ENCODE data around the gene CLIC5.

The CLIC5 gene

GRCh38 chr6:45903959-45904358 is 111.7 kb downstream of the CLIC5 start:
- Histone ChIP-seq H3F3A (ENCODE audit: insufficient read depth, low read length) (no peaks in the 10 kb centered on the region), H3K9me2 (ENCODE audit: low read depth, low read length) (no peaks in the 10 kb centered on the region), H3K36me3 (ENCODE audit: insufficient read depth, low read length) (no peaks in the 10 kb centered on the region), H3K27me3 (ENCODE audit: insufficient read depth, low read length) (no peaks in the 10 kb centered on the region), H3K4me3 (ENCODE audit: low read depth, low read length, poor library complexity, severe bottlenecking) (no peak overlapping the region), H3K9me3 (ENCODE audit: low read length) (no peaks in the 10 kb centered on the region), H3K79me2 (ENCODE audit: insufficient read depth, low read length) (no peaks in the 10 kb centered on the region), H3K4me2 (ENCODE audit: low read length) (no peak overlapping the region), H4K20me1 (ENCODE audit: insufficient read depth, low read length) (no peaks in the 10 kb centered on the region), H3K27ac (ENCODE audit: low read depth, low read length, poor library complexity, severe bottlenecking) (no peak overlapping the region), H3K4me1 (ENCODE audit: insufficient read depth, low read length, severe bottlenecking) (no peaks in the 10 kb centered on the region), H3K9ac (ENCODE audit: low read length) (no peak overlapping the region), H2AFZ (ENCODE audit: low read length) (no peak overlapping the region)
- TF ChIP-seq CTCF (IDR thresholded peaks at IDR 0.05; ENCODE audit: low read length) (no peak), EZH2 (IDR thresholded peaks at IDR 0.05; ENCODE audit: borderline replicate concordance, low read length) (no peak)

GRCh38 chr6:45902984-45903383 is 112.7 kb downstream of the CLIC5 start:
- H3K79me2 ChIP-seq (ENCODE audit: insufficient read depth, low read length): no peaks in the 10 kb centered on the region
- H3K4me1 ChIP-seq (ENCODE audit: insufficient read depth, low read length, severe bottlenecking): no peaks in the 10 kb centered on the region
- H4K20me1 ChIP-seq (ENCODE audit: insufficient read depth, low read length): no peaks in the 10 kb centered on the region
- no peak overlapping the region for H3K4me3 ChIP-seq (ENCODE audit: low read depth, low read length, poor library complexity, severe bottlenecking)
- no peak overlapping the region for H3K9ac ChIP-seq (ENCODE audit: low read length)
- H3K4me2 ChIP-seq (ENCODE audit: low read length): no peak overlapping the region
- H2AFZ ChIP-seq (ENCODE audit: low read length): no peak overlapping the region
- H3K36me3 ChIP-seq (ENCODE audit: insufficient read depth, low read length): no peaks in the 10 kb centered on the region
- no peaks in the 10 kb centered on the region for H3K27me3 ChIP-seq (ENCODE audit: insufficient read depth, low read length)
- H3K9me2 ChIP-seq (ENCODE audit: low read depth, low read length): no peaks in the 10 kb centered on the region
- TF ChIP-seq CTCF (IDR thresholded peaks at IDR 0.05; ENCODE audit: low read length): no peak
- no peak for TF ChIP-seq EZH2 (IDR thresholded peaks at IDR 0.05; ENCODE audit: borderline replicate concordance, low read length)
- H3K27ac ChIP-seq (ENCODE audit: low read depth, low read length, poor library complexity, severe bottlenecking): no peak overlapping the region
- H3F3A ChIP-seq (ENCODE audit: insufficient read depth, low read length): no peaks in the 10 kb centered on the region
- no peaks in the 10 kb centered on the region for H3K9me3 ChIP-seq (ENCODE audit: low read length)

DNA sequence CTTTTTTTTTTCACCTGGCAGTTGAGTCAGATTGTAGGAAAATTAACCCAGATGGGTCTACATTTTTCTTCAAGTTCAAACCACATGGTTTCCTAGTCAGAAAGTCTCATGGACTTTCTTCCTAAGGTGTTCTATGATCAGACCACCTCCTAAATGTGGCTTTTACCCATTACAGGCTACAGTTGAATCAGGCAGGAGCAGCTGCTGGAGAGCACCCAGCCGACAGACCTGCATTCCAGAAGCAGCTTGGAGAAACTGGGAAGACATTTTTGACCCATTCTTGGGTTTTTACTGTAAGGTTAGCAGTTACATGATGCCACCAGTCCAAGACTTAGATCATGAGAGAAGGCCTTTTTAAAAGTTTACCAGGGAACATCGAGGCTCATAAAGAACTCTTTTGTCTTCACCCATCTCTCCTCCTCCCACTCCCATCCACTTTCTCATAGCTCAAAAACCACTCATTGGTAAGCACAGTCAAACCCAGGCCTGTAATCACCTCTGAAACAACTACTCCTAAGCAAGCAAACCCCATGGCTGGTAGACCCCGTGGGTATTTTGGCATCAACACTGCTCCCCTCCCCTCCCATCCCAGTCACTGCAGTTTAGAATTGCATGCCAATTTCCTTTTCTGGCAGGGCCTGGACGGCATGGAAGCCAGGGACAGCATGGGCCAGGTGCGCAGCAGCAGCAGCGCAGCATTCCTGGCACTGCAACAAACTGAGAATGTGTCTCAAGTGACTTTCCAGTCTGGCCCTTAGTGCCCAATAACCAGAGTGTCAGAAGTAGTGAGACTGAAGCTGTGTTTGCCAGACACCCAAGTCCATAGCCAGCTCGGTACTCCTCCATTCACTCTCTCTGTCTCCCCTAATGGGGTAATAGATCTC is 113.7 kb downstream of the CLIC5 start:
- H3K4me3 ChIP-seq (ENCODE audit: low read depth, low read length, poor library complexity, severe bottlenecking): no peak overlapping the region
- H3K9me3 ChIP-seq (ENCODE audit: low read length): no peaks in the 10 kb centered on the region
- no peaks in the 10 kb centered on the region for H4K20me1 ChIP-seq (ENCODE audit: insufficient read depth, low read length)
- TF ChIP-seq CTCF (IDR thresholded peaks at IDR 0.05; ENCODE audit: low read length) (no peak), EZH2 (IDR thresholded peaks at IDR 0.05; ENCODE audit: borderline replicate concordance, low read length) (no peak)
- H3F3A ChIP-seq (ENCODE audit: insufficient read depth, low read length): no peaks in the 10 kb centered on the region
- H3K4me1 ChIP-seq (ENCODE audit: insufficient read depth, low read length, severe bottlenecking): no peaks in the 10 kb centered on the region
- no peak overlapping the region for H3K4me2 ChIP-seq (ENCODE audit: low read length)
- H2AFZ ChIP-seq (ENCODE audit: low read length): no peak overlapping the region
- H3K27me3 ChIP-seq (ENCODE audit: insufficient read depth, low read length): no peaks in the 10 kb centered on the region
- H3K9me2 ChIP-seq (ENCODE audit: low read depth, low read length): no peaks in the 10 kb centered on the region
- no peak overlapping the region for H3K9ac ChIP-seq (ENCODE audit: low read length)
- H3K36me3 ChIP-seq (ENCODE audit: insufficient read depth, low read length): no peaks in the 10 kb centered on the region
- H3K79me2 ChIP-seq (ENCODE audit: insufficient read depth, low read length): no peaks in the 10 kb centered on the region
- H3K27ac ChIP-seq (ENCODE audit: low read depth, low read length, poor library complexity, severe bottlenecking): no peak overlapping the region
